DOHH2 (cell line): ENCODE data around the gene NPIPA2.
"Not testable (repeated sequence)": the region's sequence is repeated elsewhere in the genome, so short reads cannot be mapped to it uniquely, and the experiment has no call there.

Source experiments
- H3F3A ChIP-seq: fragments of 200-600 bp; sonication (generic), shearing (Covaris generic); 2 replicates; pipeline ENCODE4 v1.6.0; 2016; ENCODE audit warnings: antibody characterized with exemption, mild to moderate bottlenecking; ENCODE audit not compliant: control insufficient read depth, insufficient read depth
- H3K27ac ChIP-seq: fragments of 200-600 bp; sonication (generic); 2 replicates; pipeline ENCODE4 v1.5.1; 2014; ENCODE audit warnings: low read depth, mild to moderate bottlenecking, low read length, moderate library complexity
- H3K27me3 ChIP-seq: fragments of 200-600 bp; sonication (generic); 2 replicates; pipeline ENCODE4 v1.6.1; 2014; ENCODE audit warnings: mild to moderate bottlenecking, low read length, mixed read lengths; ENCODE audit not compliant: control insufficient read depth
- H3K36me3 ChIP-seq: fragments of 200-600 bp; sonication (generic); 2 replicates; pipeline ENCODE4 v1.6.1; 2014; ENCODE audit warnings: mild to moderate bottlenecking, low read length, moderate library complexity, mixed read lengths; ENCODE audit not compliant: control insufficient read depth
- H3K4me1 ChIP-seq: fragments of 200-600 bp; sonication (generic); 2 replicates; pipeline ENCODE4 v1.6.1; 2014; ENCODE audit warnings: mild to moderate bottlenecking, low read length, mixed read lengths; ENCODE audit not compliant: control insufficient read depth
- H3K4me2 ChIP-seq: fragments of 200-600 bp; sonication (generic); 2 replicates; pipeline ENCODE4 v1.6.0; 2014; ENCODE audit warnings: mild to moderate bottlenecking, low read length, moderate library complexity
- H3K4me3 ChIP-seq: fragments of 200-600 bp; sonication (generic); 2 replicates; pipeline ENCODE4 v1.5.1; 2014; ENCODE audit warnings: mild to moderate bottlenecking, low read length, mixed read lengths
- H3K79me2 ChIP-seq: fragments of 200-600 bp; sonication (generic); 2 replicates; pipeline ENCODE4 v1.6.1; 2014; ENCODE audit warnings: mild to moderate bottlenecking, low read length, mixed read lengths; ENCODE audit not compliant: control insufficient read depth
- H3K9me2 ChIP-seq: fragments of 200-600 bp; sonication (generic); replicated peaks from 2 replicates; pipeline ENCODE4 v1.6.1; 2014; ENCODE audit warnings: mild to moderate bottlenecking, low read length, mixed read lengths; ENCODE audit not compliant: control insufficient read depth
- H3K9me3 ChIP-seq: fragments of 200-600 bp; sonication (generic); 2 replicates; pipeline ENCODE4 v1.6.1; 2014; ENCODE audit warnings: antibody characterized with exemption, low read length, mixed read lengths; ENCODE audit not compliant: control insufficient read depth, insufficient read depth
- H4K20me1 ChIP-seq: fragments of 200-600 bp; sonication (generic); 2 replicates; pipeline ENCODE4 v1.6.0; 2014; ENCODE audit warnings: low read depth, mild to moderate bottlenecking, antibody characterized with exemption, low read length, moderate library complexity; ENCODE audit not compliant: control insufficient read depth, insufficient read depth

The NPIPA2 gene

DNA sequence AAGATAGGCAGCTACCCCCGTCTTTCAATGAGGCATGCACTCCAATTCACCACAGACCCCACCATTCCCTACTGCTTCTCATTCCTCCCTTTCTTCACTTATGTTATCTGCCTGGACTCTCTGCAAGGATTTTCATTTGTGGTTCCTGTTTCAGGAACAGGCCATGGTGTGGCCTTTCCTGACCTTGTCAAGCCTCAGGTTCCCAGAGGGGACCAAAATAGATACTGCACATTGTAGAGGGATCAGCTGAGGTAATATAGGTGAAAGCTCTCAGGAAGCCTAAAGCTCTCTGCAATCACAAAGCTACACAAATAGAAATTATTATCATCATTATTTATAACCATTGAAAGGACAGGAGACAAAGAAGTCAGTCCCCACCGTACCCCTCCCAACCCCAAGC lies 50.6 kb downstream of the NPIPA2 start:
- not testable (repeated sequence) for H3K79me2 ChIP-seq, H3K4me3 ChIP-seq, H3F3A ChIP-seq, H3K36me3 ChIP-seq, H4K20me1 ChIP-seq, H3K4me2 ChIP-seq, H3K27me3 ChIP-seq, H3K27ac ChIP-seq, H3K9me2 ChIP-seq, H3K9me3 ChIP-seq, H3K4me1 ChIP-seq

DNA sequence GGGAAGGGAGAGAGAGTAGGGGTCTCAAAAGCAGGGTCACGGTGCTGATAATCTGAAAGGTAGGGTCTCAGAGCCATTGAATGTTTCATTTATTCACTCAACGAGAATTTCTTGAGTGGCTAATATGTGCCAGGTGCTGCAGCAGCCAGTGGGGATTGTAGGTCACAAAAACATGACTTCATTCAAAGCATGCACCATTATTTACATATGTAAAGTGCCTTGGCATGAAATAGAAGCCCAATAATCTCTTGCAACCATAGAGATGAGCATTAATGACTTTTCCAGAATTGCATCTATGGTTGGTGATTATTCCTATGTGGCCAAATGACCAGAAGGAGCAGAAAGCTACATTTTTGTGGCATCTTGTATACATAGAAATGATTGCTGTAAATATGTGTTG lies 55.2 kb downstream of the NPIPA2 start:
- not testable (repeated sequence) for H3K4me2 ChIP-seq, H3K4me3 ChIP-seq, H3K9me2 ChIP-seq, H3K27ac ChIP-seq, H3F3A ChIP-seq, H3K4me1 ChIP-seq, H3K79me2 ChIP-seq, H4K20me1 ChIP-seq, H3K27me3 ChIP-seq, H3K9me3 ChIP-seq, H3K36me3 ChIP-seq

DNA sequence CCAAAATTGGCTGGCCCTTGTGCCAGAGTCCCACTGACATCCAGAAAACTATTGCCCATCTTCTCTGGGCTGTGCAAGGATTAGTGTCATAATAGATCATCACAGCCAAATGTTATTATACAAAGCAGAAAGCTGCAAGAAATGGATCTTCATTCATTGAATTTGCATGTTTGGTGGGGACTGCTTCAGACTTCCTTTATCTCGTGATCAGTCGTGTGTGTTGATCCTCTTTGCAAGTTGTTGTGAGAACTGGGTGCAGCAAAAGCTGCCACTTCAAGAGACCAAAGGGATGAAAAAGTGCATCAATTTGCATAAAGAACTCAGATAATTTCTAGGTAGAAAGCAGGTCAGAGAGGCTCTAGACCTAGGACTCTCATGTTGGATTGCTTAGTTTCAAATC lies 61.2 kb downstream of the NPIPA2 start:
- not testable (repeated sequence) for H3K9me2 ChIP-seq, H3K9me3 ChIP-seq

DNA sequence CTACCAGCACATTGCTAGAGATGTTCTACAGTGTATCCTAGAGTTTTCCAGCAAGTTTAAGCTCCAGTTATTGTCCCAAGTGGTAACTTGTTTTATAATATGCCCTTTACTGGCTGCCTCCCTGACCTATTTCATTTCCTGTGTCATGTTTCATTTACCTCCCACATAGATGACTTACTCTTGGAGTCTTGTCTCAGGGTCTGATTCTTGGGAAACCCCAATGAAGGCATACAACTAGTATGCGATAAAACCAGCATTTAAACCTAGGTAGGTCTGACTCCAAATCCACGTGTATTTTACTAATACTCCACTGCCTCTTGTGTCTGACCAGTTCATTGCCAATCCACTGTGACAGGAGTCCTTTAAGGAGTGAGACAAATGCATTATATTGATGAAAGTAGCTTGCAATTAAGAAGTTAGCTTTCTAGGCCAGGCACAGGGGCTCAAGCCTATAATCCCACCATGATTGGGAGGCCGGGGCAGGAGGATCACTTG lies 64.9 kb downstream of the NPIPA2 start:
- not testable (repeated sequence) for H3K27me3 ChIP-seq, H3K36me3 ChIP-seq, H3K9me3 ChIP-seq, H3K4me3 ChIP-seq, H3K79me2 ChIP-seq, H3F3A ChIP-seq, H3K27ac ChIP-seq, H3K9me2 ChIP-seq, H3K4me1 ChIP-seq, H3K4me2 ChIP-seq, H4K20me1 ChIP-seq

More for the DNA sequence above, 61.2 kb downstream of the NPIPA2 start:
- not testable (repeated sequence) for H3K27ac ChIP-seq, H3K4me1 ChIP-seq, H3K36me3 ChIP-seq, H3K4me3 ChIP-seq, H3F3A ChIP-seq, H3K79me2 ChIP-seq, H3K27me3 ChIP-seq, H3K4me2 ChIP-seq, H4K20me1 ChIP-seq

DNA sequence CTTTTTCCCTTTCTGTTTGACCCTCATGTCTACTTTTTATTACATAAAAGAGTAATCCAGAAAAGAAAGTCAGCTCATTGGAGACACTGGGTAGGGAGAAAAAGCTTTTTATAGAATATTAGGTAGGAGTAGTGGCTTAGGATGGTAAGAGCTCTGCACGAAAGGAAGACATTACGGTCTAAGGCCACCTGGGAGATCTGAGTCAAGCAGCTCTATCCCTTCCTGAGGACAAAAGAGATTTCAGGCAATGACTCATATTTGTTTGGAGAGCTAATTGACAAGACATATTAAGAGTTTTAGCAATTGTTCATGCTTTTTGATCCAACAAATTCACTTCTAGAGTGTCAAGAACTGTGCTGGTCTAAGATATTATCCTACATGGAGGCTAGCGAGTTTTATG lies 71.6 kb downstream of the NPIPA2 start:
- not testable (repeated sequence) for H3K27me3 ChIP-seq, H3K9me2 ChIP-seq, H4K20me1 ChIP-seq, H3F3A ChIP-seq, H3K36me3 ChIP-seq, H3K4me3 ChIP-seq, H3K4me1 ChIP-seq, H3K27ac ChIP-seq, H3K79me2 ChIP-seq, H3K9me3 ChIP-seq, H3K4me2 ChIP-seq
